T-helper 2 cell treated with Interferon-gamma antibody and Interleukin-4, amounts not matched to agents 100 ng/mL and 5 ng/mL, for 36 hours (primary cell): ENCODE measurements around the gene CRELD1. TPM values are rescaled to one million over a fixed set of nuclear protein-coding genes. Genes with fewer than 3 reads are reported as not detected.

ENCODE experiments used
- intact Hi-C: fragments of 100-400 bp; cut with micrococcal nuclease; formaldehyde crosslinking; loops from one replicate; pipeline ENCODE4 v1.15.1; 2023
- total RNA-seq: library from RNA; stranded (reverse); gene quantifications from 2 replicates; pipeline ENCODE4 v1.2.3, GENCODE V29; 2022

The CRELD1 gene
- total RNA-seq, 1 donor from 2014 or later: 20.2 TPM

DNA sequence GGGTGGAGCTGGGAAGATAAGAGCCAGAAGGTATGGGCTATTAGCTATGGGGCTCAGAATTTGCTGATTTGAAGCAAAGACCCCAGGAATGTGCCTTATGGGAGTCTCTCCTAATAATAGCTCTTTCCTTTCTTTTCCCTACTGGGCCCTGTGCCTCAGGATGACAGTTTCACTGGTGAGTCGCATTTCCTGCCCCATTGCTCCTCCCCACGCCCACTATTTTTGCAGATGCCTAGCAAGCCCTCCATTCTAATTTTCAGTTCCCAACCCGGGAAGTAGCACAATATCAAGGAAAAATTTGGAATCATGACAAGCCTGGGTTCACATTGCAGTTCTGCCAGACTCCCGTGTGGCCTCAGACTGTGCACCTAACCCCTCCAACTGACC lies 30.4 kb upstream of the CRELD1 start:
- intact Hi-C loops: no loop called here

DNA sequence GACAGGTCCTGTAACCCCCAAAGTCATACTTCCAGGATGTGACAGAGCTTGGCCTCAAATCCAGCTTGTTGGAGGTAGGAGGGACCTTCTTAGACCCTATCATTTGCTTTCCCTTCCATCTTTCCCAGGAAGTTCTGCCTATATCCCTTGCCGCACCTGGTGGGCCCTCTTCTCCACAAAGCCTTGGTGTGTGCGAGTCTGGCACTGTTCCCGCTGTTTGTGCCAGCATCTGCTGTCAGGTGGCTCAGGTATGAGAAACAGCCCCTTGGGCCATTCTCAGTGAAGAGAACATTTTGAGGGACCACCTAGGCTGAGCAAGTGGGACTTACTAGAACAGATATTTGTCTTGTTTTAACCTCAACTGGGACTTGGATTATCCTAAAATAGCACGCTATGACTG lies 29.7 kb upstream of the CRELD1 start:
- intact Hi-C loops: no loop called here

DNA sequence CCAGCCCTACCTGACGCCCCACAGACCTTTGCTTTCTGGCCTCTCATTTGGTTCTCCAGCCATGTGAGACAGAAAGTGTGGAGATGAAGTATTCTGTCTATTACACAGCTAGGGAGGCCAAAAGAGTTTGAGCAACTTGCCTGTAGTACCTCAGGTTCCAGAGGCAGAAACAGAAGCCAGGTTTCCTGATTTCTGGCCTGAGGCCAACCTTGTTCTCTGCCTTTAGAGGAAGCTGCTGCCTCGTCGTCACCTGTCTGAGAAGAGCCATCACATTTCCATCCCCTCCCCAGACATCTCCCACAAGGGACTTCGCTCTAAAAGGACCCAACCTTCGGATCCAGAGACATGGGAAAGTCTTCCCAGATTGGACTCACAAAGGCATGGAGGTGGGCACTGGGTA lies 27.2 kb upstream of the CRELD1 start:
- intact Hi-C loops: no loop called here

DNA sequence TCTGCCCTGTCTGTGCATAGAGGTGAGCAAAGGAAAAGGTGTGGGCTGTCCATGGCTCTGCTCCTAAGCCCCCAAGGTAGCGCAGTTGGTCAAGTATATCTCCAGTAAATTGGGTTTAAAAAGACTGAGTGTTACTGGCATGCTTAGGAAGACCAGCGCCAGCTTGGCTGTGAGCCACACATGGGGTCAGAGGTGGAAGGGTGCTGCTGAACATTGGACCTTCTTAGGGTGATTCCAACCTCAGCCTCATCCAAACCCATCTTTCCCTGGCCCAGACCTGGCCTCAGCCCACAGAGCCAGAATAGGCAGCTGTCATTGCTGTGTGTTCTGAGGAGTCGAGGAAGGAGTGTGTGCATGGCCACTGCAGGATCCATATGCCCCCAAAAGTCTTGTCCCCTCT lies 25.3 kb upstream of the CRELD1 start:
- intact Hi-C loops: no loop called here

DNA sequence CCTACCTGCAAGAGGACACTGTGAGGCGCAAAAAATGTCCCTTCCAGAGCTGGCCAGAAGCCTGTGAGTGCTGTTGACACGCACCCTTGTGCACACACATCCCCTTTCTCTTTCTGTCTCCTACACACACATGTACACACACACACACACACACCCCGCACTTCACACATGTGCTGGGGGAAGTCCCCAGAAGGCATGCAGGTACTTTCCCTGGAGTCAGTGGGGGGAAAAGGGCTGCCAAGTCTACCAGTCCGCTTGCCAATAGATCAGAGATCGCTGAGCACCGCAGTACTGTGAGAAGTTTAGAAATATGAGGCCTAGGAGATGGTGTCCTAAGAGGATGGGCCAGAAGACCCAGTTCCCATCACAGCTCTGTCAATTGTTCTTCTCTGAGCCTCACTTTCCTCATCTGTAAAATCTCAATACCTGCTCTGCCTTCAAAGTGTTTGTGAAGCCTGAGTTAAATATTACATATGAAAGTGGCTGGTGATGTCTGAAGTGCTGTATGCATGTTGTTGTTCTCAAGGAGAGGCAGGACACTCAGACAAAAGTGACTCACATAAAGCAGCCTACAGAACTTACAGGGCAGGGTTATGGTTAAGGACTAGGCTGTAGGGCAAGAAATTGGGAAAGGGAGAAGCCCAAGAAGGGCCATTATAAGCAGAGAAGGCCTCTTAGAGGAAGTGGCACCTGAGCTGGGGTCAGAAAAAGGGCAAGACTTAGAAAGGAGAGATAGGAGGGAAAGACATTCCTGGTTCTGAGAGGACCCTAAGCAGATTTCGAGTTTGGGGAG lies 24.2 kb upstream of the CRELD1 start:
- intact Hi-C loops: no loop called here

DNA sequence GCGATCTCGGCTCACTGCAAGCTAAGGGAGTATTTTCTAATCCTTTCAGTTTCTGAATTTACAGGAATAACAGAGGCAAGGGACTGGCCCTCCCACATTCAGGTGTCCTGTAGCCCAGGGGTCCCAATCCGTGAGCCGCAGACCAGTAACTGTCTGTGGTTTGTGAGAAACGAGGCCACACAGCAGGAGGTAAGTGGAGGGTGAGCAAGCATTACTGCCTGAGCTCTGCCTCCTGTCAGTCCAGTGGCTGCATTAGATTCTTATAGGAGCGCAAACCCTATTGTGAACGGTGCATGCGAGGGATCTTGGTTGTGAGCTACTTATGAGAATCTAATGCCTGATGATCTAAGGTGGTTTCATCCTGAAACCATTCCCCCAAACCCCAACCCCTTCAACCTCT lies 21.8 kb upstream of the CRELD1 start:
- intact Hi-C loops: no loop called here

DNA sequence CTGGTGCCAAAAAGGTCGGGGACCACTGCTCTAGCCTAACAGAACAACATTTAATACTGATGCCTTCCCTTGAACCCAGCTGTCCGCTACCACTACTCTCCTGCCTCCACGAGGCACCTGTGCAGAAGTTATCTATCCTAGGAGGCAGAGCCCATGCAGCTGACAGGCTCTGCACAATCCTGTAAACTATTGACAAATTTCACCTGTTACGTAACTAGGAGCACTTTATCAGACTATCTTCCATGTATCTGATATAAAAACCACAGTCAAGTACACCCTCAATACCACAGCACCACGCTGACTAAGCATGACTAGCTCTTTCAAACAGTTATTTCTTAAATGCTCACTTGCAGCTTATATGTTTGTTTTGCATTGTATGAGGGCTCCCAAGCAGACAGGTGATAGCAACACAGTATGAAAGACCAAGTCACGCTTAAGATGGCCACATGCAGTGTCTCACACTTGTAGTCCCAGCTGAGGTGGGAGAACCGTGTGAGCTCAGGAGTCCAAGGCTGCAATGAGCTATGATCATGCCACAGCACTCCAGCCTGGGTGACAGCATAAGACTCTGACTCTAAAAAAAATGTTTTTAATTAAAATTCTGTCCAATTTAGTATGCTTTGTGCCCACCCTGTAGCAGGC lies 21.2 kb upstream of the CRELD1 start:
- intact Hi-C loops: no loop called here

DNA sequence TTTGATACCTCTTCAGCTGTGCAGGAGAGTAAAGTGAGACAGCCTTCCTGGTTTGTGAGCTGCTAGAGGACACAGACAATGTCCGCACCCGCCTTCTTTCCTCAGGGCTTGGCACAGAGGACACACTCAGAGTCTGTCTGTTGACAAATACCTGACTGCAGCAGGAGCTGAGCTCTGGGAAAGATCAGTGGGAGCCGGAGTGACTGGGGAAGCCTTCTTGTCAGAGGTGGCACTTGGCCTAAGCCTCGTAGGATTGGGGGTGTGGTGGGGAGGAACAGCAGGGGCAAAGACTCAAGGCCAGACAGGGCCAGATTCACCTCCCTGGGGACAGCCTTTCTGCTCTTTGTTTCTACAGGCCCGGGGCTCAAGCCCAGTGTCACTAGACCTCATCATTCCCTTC lies 20.0 kb upstream of the CRELD1 start:
- intact Hi-C loops: no loop called here

DNA sequence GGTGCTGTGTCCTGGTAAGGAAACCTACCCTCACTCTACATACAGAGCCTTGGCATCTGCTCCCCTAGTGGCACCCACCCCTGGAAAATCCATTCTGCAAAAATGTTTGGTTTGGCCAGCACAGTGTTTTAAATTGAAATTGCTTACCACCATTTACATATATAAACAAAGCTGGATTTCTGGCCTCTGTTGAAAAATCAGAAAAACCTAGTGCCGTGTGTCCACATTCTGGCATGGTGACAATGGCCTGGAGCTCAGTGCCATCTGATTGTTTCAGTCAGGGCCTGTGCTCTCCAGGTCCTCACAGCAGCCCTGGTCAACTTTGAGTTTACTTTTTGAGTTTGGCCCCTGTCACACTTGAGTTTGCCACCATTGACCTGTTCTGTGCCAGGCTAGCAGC lies 19.6 kb upstream of the CRELD1 start:
- intact Hi-C loops: no loop called here

DNA sequence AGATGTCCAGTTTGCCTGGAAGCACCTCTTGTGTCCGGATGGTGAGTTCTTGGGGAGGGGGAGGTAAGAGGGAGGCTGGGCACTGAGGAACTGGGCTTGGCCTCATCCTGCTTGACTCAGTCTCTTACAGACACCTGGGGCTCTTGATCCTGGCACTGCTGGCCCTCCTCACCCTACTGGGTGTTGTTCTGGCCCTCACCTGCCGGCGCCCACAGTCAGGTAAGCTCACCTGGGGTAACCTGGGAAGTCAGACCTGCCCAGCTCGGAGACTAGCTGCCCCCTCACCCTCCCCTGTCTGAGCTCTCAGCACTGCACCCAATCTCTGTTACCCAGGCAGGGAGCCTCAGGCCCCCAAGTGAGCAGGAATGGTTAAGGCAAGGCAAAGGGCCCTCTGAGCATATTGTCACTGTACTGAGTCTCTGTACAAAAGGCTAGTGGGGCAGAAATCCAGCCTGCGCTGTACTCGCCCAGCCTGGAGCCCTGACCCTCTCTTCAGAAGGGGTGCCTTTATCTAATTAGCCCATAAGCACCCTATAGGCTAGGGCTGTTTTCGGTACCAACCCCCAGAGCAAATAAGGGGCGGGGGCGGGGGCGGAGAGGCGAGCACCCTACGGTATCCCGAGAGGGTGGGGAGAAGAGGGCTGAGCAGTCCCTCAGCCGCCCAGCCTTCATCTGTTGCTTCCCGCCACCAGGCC lies 18.9 kb upstream of the CRELD1 start:
- intact Hi-C loops: loop anchor here (1.0 kb wide), 1 partner anchor 24 kb away; the partner anchor contains the start of gene JAGN1

DNA sequence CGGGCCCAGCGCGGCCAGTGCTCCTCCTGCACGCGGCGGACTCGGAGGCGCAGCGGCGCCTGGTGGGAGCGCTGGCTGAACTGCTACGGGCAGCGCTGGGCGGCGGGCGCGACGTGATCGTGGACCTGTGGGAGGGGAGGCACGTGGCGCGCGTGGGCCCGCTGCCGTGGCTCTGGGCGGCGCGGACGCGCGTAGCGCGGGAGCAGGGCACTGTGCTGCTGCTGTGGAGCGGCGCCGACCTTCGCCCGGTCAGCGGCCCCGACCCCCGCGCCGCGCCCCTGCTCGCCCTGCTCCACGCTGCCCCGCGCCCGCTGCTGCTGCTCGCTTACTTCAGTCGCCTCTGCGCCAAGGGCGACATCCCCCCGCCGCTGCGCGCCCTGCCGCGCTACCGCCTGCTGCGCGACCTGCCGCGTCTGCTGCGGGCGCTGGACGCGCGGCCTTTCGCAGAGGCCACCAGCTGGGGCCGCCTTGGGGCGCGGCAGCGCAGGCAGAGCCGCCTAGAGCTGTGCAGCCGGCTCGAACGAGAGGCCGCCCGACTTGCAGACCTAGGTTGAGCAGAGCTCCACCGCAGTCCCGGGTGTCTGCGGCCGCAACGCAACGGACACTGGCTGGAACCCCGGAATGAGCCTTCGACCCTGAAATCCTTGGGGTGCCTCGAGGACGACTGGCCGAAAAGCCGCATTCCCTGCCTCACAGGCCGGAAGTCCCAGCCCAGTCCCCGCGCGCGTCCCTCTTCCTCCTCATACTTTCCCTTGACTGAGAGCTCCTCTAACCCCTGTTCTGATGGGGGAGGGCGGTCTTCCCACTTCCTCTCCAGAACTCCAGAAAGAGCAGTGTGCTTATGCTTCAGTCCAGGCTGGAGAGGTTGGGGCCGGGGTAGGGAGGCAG lies 18.1 kb upstream of the CRELD1 start:
- intact Hi-C loops: loop anchor here (1.0 kb wide), 1 partner anchor 25 kb away; the partner anchor contains the start of gene JAGN1

DNA sequence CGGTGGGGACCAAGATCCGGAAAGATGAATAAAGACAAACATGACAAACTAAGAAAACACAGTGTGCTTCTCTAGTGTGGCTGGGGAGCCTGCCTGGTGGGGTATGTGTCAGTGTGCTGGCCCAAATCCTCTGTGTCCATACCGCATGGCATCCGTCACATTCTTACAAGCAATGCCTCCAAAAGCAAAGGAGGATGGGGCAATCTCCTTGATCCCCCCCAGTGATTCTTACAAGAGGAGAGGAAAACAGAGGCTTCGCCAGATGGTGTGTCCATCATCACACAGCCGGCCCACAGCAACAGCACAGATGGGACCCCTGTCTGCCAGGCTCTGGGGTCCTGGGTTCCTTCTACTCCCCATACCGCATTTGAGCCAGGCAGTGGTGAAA lies 17.3 kb upstream of the CRELD1 start:
- intact Hi-C loops: no loop called here

DNA sequence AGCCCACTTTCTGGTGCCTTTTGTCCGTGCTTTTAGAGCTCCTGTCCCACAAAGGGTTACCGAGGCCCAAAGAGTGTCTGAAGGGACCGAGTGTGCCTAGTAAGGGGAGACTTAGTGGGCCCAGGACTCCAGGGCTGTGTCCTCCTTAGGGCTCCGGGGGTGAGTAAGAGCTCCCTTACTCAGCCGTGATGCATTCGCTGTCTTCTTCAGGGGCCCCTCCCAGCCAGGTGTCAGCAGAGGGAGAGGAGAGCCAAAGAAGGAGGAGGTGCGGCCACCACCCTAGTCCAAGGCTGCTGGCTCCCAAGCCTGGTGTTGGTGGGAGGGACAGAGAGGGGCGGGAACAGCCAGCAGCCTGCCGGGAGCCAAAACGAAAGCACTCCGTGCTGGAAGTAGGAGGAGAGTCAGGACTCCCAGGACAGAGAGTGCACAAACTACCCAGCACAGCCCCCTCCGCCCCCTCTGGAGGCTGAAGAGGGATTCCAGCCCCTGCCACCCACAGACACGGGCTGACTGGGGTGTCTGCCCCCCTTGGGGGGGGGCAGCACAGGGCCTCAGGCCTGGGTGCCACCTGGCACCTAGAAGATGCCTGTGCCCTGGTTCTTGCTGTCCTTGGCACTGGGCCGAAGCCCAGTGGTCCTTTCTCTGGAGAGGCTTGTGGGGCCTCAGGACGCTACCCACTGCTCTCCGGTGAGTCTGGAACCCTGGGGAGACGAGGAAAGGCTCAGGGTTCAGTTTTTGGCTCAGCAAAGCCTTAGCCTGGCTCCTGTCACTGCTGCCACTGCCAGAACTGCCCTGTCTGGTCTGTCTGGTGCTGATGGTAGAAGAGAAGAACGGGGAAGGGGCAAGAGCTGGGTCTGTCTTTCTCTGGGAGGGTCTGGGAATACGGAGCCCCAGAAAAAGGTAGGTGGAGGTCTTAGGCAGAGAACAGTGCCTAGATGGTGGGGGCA lies 16.6 kb upstream of the CRELD1 start, which contains the start of gene IL17RC:
Gene IL17RC (plus strand): TSS at position 365 of the 947 bp plus-strand sequence. CDS start 218 bp downstream, at position 583.
- intact Hi-C loops: no loop called here

DNA sequence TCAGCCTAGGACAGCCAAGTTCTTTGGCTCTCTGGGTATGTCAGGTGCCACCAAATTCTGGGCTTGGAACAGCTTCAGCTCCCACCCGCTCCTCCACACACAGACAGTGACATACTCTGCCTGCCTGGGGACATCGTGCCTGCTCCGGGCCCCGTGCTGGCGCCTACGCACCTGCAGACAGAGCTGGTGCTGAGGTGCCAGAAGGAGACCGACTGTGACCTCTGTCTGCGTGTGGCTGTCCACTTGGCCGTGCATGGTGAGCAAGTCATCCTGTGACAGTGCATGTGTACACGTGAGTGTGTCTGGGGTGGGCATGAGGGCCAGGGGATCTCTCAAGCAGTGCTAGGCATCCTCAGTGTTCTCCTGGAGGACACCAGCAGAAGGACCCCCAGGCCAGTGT lies 15.8 kb upstream of the CRELD1 start:
- intact Hi-C loops: no loop called here

DNA sequence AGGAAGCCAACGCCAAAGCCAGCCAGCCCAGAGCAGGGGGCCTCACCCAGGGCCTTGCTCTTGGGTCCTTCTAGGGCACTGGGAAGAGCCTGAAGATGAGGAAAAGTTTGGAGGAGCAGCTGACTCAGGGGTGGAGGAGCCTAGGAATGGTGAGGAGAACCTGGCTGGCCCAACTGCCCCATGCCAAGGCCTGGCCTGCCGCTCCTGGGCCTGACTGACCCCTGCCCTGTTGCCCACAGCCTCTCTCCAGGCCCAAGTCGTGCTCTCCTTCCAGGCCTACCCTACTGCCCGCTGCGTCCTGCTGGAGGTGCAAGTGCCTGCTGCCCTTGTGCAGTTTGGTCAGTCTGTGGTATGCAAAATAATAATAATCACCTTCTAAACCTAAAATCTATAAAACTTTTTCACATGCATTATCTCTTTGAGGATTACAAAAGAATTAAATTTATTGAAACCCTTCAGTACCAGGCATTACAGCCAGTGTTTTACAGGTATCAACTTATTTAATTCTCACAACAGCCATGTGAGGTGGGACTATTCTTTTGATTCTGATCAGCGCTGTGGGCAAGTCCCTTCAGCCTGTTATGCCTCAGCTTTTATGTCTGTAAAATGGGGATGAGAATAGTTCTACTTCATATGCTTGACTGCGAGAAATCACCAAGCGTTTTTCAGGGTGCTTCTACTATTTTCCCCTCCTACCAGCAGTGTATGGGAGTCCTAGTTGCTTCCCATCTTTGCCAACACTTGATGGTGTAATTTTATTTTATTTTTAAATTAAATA lies 15.2 kb upstream of the CRELD1 start:
- intact Hi-C loops: no loop called here

DNA sequence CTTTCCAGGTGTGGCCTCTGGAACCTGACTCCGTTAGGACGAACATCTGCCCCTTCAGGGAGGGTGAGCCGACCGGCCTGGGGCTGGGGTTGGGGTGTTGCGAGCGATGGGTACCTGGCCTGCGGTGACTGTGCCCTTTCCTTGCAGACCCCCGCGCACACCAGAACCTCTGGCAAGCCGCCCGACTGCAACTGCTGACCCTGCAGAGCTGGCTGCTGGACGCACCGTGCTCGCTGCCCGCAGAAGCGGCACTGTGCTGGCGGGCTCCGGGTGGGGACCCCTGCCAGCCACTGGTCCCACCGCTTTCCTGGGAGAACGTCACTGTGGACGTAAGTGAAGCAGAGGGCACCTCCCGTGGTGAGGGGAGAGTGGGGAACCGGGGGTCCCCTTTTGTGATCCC lies 5.5 kb upstream of the CRELD1 start:
- intact Hi-C loops: no loop called here

DNA sequence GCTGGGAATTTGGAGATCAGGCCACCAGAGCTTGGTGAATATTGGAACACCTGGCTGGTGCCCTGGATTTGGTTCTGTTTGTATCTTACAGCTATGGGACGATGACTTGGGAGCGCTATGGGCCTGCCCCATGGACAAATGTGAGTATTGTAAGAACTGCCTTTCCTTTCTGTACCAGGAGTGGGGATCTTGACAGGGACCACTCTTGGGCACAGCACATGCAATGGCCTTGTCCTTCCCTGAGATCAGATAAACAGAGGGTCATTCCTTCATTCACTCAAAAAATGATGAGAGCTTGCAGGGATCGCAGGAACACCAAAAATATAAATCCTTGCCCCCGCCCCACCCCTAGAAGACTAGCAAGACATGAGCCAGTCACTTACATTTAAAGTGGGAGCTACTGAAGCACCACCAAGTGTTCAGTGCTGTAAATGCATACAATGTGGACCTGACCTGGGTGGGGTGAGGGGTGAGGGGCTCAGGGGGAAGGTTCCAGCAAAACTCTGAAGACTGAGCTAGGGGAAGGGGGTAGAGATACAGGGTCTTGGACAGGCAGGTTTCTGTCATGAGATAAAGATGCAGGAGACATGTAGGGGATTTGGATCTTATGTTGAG lies 2.7 kb upstream of the CRELD1 start:
- intact Hi-C loops: loop anchor here (5.0 to 10.0 kb wide), 6 partner anchors 81 to 429 kb away; partner anchors contain the start of genes BRK1, MTMR14 and TATDN2

DNA sequence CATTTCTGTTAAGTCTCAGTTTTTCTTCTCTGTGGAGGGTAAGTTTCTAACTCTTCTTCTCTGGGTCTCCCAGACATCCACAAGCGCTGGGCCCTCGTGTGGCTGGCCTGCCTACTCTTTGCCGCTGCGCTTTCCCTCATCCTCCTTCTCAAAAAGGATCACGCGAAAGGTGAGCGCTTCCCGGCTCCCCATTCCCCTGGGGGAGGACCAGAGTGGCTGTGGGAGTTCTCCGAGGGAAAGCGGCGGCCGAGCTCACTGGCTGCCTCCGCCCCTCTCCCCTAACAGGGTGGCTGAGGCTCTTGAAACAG lies 1.1 kb upstream of the CRELD1 start:
- intact Hi-C loops: loop anchor here (2.0 to 10.0 kb wide), 9 partner anchors 42 to 536 kb away; partner anchors contain the start of genes ARPC4, BRK1, JAGN1 and MTMR14
